Mononuclear cell (primary cell): ENCODE results near the gene JARID2. TPM values are rescaled to one million over a fixed set of nuclear protein-coding genes. Genes with fewer than 3 reads are reported as not detected.

Experiments used
- H3K27me3 ChIP-seq: 2 replicates; pipeline ENCODE4 v1.6.0; 2011; ENCODE audit warnings: low read length, control low read depth; ENCODE audit not compliant: insufficient read depth
- H3K4me1 ChIP-seq: 2 replicates; pipeline ENCODE4 v1.5.1; 2011; ENCODE audit warnings: mild to moderate bottlenecking, low read length, control low read depth; ENCODE audit not compliant: insufficient read depth
- H3K4me3 ChIP-seq: 2 replicates; pipeline ENCODE4 v1.5.1; 2011; ENCODE audit warnings: mild to moderate bottlenecking, low read length, moderate library complexity
- H3K9me3 ChIP-seq: 2 replicates; pipeline ENCODE4 v1.5.1; 2011; ENCODE audit warnings: low read depth, mild to moderate bottlenecking, control low read depth, low read length
- total RNA-seq: library from RNA; depleted of rRNA; stranded (reverse); fragments of >200 nt; gene quantifications from one replicate; pipeline ENCODE4 v1.2.3, GENCODE V29; 2012

Gene JARID2
- total RNA-seq, result 74.8 TPM

DNA sequence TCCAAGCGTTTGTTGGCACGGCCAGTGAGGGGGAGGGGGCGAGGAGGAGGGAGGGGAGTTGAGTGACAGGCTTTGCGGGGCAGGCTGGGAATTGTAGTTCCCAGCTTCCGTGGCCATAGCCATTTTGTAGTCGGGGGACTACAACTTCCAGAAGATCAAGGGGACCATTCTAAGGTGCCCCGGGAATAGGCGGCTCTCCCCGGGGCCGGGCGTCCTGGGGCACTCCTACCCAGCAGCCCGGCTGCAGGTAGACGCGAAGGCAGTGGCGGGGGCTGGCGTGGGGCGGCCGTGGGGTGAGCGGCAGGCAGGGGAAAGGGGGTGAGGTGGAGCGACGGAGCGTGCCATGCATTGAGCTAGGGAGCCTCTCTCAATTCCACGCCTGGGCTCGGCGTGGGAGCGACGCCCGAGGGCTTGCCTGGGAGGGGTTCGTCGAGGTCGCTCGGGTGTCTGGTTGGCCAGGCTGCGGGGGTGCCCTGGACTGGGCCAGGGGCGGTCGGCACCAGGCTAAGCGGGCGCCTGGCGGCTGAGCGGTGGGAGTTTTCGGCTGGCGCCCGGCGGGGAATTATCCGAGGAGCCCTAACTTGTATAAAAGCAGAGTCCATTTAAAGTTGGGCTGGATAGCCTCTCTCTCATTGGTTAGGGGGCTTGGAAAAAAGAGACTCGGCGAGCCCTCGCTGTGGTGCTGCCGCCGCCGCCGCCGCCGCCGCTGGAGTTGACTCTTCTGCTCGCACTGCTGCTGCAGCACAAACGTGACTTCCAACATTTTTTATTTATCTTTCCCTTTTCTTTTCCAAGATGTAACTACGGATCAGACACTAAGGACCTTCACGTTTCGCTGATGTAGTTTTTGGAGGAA lies at the start of gene JARID2:
Gene JARID2, plus strand, starts transcription at position 709 of the 856 bp plus-strand sequence. CDS start 471 bp downstream, outside the sequence.
- Histone ChIP-seq H3K9me3 (no peaks in the 10 kb centered on the region), H3K4me3 (peak within 1 kb of the TSS; percentile 97), H3K27me3 (no peaks in the 10 kb centered on the region), H3K4me1 (peaks cover 35% of the 10 kb centered on the region)

DNA sequence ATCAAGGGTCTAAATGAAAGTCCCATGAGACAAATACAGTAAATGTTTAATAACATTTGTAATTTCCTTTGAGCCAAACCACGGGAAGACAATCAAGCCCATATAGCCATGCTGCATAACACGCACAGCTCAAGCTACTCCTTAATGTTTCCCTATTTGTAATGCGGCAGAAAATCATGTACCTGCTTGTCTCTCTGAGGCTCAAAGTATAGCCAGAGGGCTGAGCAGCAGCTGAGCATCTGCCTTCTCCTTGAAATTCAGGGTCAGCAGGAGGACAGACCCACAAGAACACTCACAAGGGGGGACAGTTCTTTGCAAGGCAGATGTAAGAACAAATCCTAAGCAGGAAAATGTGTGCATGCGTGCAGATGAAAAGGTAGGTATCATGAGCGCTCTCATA lies 45.8 kb upstream of the JARID2 start:
- Histone ChIP-seq H3K27me3 (no peaks in the 10 kb centered on the region), H3K9me3 (no peaks in the 10 kb centered on the region), H3K4me3 (no peak overlapping the region), H3K4me1 (no peaks in the 10 kb centered on the region)

GRCh38 chr6:15205321-15205720 lies 40.5 kb upstream of the JARID2 start:
- no peak overlapping the region for H3K4me3 ChIP-seq
- H3K9me3 ChIP-seq, result no peaks in the 10 kb centered on the region
- H3K27me3 ChIP-seq, result no peaks in the 10 kb centered on the region
- peaks cover 17% of the 10 kb centered on the region for H3K4me1 ChIP-seq

- H3K27me3 ChIP-seq, result no peaks in the 10 kb centered on the region
- H3K4me3 ChIP-seq, result no peak overlapping the region
- peaks cover 17% of the 10 kb centered on the region for H3K4me1 ChIP-seq
- H3K9me3 ChIP-seq, result no peaks in the 10 kb centered on the region
Observed at GRCh38 chr6:15206887-15207286, 39.0 kb upstream of the JARID2 start.

DNA sequence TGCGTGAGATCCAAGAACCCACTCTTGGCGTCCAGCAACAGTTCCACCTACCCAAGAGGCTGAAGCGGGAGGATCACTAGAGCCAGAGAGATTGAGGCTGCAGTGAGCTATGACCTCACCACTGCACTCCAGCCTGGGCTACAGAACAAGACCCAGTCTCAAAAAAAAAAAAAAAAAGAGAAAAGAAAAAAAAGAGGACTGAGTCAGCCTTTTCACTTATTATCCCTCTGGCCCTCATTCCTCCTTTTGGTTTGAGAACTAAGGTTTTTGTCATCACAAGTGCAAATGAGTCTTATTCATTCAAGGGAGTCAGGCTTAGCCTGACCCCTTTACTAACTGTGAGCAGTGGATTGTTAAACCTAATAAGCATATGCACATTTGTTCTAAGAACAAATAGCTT lies 37.9 kb upstream of the JARID2 start:
- peaks cover 17% of the 10 kb centered on the region for H3K4me1 ChIP-seq
- H3K4me3 ChIP-seq, result no peak overlapping the region
- no peaks in the 10 kb centered on the region for H3K9me3 ChIP-seq
- H3K27me3 ChIP-seq, result no peaks in the 10 kb centered on the region

GRCh38 chr6:15213838-15214400 lies 31.9 kb upstream of the JARID2 start:
- Histone ChIP-seq H3K9me3 (no peaks in the 10 kb centered on the region), H3K4me3 (no peak overlapping the region), H3K4me1 (peaks cover 17% of the 10 kb centered on the region), H3K27me3 (no peaks in the 10 kb centered on the region)

DNA sequence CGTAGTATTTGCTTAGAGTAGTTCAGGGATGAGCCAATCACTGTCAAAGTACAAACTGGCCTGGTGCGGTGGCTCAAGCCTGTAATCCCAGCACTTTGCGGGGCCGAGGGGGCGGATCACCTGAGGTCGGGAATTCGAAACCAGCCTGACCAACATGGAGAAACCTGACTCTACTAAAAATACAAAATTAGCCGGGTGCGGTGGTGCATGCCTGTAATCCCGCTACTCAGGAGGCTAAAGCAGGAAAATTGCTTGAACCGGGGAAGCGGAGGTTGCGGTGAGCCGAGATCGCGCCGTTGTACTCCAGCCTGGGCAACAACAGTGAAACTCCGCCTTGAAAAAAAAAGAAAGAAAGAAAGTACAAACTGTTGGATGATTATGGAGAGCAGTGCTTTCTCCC lies 27.5 kb upstream of the JARID2 start:
- no peak overlapping the region for H3K4me3 ChIP-seq
- H3K9me3 ChIP-seq, result no peaks in the 10 kb centered on the region
- H3K27me3 ChIP-seq, result no peaks in the 10 kb centered on the region
- H3K4me1 ChIP-seq, result peaks cover 51% of the 10 kb centered on the region

- H3K4me3 ChIP-seq, result no peak overlapping the region
- H3K4me1 ChIP-seq, result peaks cover 55% of the 10 kb centered on the region
- H3K27me3 ChIP-seq, result no peaks in the 10 kb centered on the region
- H3K9me3 ChIP-seq, result no peaks in the 10 kb centered on the region
Observed at GRCh38 chr6:15220062-15220461, 25.8 kb upstream of the JARID2 start.

DNA sequence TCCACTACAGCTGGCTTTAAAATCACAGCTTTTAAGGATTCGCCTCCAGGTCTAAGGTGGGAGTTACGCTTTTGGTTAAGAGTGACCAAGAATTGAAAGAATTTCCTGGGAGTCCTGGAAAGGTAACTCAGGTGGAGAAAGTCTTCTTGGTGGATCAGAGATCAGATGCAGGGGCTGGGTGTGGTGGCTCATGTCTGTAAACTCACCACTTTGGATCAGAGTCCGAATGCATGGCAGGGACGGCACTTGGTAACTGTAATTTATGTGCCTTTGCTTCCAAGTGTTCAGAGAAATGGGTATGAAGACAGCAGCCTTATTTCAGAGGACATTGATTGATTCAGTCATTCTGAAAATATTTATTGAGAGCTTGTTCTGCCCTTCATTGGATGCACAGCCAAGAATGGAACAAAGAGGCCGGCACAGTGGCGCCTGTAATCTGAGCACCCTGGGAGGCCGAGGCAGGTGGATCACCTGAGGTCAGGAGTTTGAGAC lies 18.0 kb upstream of the JARID2 start:
- H3K9me3 ChIP-seq, result no peaks in the 10 kb centered on the region
- no peaks in the 10 kb centered on the region for H3K27me3 ChIP-seq
- peaks cover 19% of the 10 kb centered on the region for H3K4me1 ChIP-seq
- H3K4me3 ChIP-seq, result no peak overlapping the region

GRCh38 chr6:15230827-15231226 lies 15.0 kb upstream of the JARID2 start:
- Histone ChIP-seq H3K4me1 (peaks cover 15% of the 10 kb centered on the region), H3K27me3 (no peaks in the 10 kb centered on the region), H3K9me3 (no peaks in the 10 kb centered on the region), H3K4me3 (no peak overlapping the region)

GRCh38 chr6:15232836-15233510 lies 12.9 kb upstream of the JARID2 start:
- Histone ChIP-seq H3K27me3 (no peaks in the 10 kb centered on the region), H3K4me1 (peaks cover 15% of the 10 kb centered on the region), H3K4me3 (no peak overlapping the region), H3K9me3 (no peaks in the 10 kb centered on the region)

DNA sequence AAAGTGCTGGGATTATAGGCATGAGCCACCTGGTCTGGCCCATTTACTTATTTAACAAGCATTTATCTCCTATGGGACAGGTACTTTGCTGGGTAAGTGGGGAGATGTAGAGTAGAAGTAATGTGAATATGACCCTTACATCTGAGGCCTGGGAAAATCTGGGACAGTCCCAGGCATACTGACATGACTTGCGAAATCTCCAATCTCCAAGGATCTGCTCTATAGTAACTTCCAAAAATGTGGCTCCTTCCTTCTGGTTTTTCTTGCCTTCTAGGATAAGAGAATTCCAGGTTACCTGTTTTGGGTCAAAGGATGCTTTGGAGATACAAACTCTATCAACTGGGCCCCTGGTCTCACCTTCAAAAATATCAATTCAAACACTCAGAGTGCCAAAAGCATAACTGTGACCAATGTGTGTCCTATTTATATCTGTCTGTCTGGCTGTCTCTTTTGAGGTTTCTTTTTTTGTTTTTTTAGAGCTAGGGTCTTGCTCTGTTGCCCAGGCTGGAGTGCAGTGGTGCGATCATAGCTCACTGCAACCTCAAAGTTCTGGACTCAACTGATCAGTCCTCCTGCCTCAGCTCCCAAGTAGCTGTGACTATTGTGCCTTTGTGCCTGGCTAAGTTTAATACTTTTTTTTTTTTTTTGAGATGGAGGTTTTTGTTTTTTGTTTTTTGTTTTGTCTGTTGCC lies 11.7 kb upstream of the JARID2 start:
- Histone ChIP-seq H3K27me3 (no peaks in the 10 kb centered on the region), H3K4me1 (peaks cover 15% of the 10 kb centered on the region), H3K4me3 (no peak overlapping the region), H3K9me3 (no peaks in the 10 kb centered on the region)

GRCh38 chr6:15239616-15240364 lies 6.1 kb upstream of the JARID2 start:
- H3K4me1 ChIP-seq, result peaks cover 19% of the 10 kb centered on the region
- H3K27me3 ChIP-seq, result no peaks in the 10 kb centered on the region
- no peaks in the 10 kb centered on the region for H3K9me3 ChIP-seq
- H3K4me3 ChIP-seq, result no peak overlapping the region

DNA sequence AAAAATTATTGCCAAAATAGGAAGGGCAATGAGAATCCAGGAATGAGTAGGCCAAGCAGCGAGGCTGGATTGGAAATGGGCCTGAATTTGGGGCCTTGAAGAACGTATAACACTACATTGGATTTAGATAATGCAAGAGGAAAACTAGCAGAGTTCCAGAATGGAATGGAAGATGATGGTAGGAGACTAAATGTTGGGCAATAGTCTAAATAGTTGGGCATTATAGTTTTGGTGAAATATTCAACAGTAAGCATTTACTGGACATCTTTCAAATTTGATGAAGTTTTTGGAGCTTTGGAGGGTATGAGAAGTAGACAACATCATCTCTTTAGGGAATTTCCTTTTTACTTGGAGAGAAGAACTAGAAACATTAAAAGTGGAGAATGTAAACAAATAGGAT lies 3.4 kb upstream of the JARID2 start:
- Histone ChIP-seq H3K9me3 (no peaks in the 10 kb centered on the region), H3K4me1 (peaks cover 19% of the 10 kb centered on the region), H3K27me3 (no peaks in the 10 kb centered on the region), H3K4me3 (no peak overlapping the region)
